ENCODE measurements around the gene PTPRM. TPM values are rescaled to one million over a fixed set of nuclear protein-coding genes. Genes with fewer than 3 reads are reported as not detected.

The PTPRM gene
- polyA plus RNA-seq, 2 of the 4 experiments (the other 2 are of a cell fraction) = 44.5 to 199 TPM

DNA sequence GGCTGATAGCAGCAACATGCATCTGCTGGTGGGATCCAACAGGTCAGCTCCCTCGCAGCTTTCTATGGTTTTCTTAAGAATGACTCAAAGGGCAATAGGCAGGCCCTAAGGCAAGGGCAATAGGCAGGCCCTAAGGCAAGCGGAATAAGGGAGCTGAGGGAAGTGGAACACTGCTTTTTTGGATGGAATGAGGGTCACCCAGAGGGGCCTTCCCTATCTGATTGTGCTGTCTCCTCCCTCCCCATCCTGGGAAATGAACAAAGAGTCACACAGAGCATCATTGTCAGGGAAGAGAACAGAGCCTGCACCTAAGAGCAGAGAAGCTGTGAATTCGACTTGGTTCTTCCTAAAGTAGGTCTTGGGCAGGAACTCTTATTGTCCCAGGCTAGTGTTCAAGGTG, 43.3 kb upstream of the PTPRM start:
- CTCF ChIA-PET = interaction anchor here (1.0 kb wide), 1 partner anchor 10 kb away, joined by 3 read pairs; no protein-coding TSS in a partner anchor
- DNase-seq (ENCODE audit: low read depth in 1 of 2, low spot score in 1 of 2) = no peak
- Histone ChIP-seq H3K27ac (no peak overlapping the region), H3K4me1 (no peaks in the 10 kb centered on the region), H3K9me3 (no peaks in the 10 kb centered on the region), H3K4me2 (no peak overlapping the region), H3K4me3 (no peak overlapping the region)
- ATAC-seq = no peak
- WGBS (ENCODE audit: missing lambda C conversion rate) = 81% methylated on average over 3 of the region's 3 CpGs
- no peak for FAIRE-seq
- POLR2A ChIA-PET = no interaction called here
- TF ChIP-seq CBX8 (IDR thresholded peaks at IDR 0.05) (no peak), NFE2L2 (conservative IDR thresholded peaks at IDR 0.05; ENCODE audit: low read length) (no peak), NPAS2 (CRISPR knock-in tag; IDR thresholded peaks at IDR 0.05; ENCODE audit: borderline replicate concordance) (no peak), JUNB (IDR thresholded peaks at IDR 0.05) (no peak), CEBPB (IDR thresholded peaks at IDR 0.05) (no peak), EHF (CRISPR knock-in tag; IDR thresholded peaks at IDR 0.05) (no peak), FOXS1 (CRISPR knock-in tag; IDR thresholded peaks at IDR 0.05) (no peak), TFCP2L1 (CRISPR knock-in tag; IDR thresholded peaks at IDR 0.05) (no peak)
- TF ChIP-seq, protein P1, sequence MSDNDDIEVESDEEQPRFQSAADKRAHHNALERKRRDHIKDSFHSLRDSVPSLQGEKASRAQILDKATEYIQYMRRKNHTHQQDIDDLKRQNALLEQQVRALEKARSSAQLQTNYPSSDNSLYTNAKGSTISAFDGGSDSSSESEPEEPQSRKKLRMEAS (IDR thresholded peaks at IDR 0.05) = no peak
- TF ChIP-seq, protein P2, sequence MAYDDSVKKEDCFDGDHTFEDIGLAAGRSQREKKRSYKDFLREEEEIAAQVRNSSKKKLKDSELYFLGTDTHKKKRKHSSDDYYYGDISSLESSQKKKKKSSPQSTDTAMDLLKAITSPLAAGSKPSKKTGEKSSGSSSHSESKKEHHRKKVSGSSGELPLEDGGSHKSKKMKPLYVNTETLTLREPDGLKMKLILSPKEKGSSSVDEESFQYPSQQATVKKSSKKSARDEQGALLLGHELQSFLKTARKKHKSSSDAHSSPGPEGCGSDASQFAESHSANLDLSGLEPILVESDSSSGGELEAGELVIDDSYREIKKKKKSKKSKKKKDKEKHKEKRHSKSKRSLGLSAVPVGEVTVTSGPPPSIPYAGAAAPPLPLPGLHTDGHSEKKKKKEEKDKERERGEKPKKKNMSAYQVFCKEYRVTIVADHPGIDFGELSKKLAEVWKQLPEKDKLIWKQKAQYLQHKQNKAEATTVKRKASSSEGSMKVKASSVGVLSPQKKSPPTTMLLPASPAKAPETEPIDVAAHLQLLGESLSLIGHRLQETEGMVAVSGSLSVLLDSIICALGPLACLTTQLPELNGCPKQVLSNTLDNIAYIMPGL (CRISPR knock-in tag; IDR thresholded peaks at IDR 0.05; ENCODE audit: borderline replicate concordance) = no peak

DNA sequence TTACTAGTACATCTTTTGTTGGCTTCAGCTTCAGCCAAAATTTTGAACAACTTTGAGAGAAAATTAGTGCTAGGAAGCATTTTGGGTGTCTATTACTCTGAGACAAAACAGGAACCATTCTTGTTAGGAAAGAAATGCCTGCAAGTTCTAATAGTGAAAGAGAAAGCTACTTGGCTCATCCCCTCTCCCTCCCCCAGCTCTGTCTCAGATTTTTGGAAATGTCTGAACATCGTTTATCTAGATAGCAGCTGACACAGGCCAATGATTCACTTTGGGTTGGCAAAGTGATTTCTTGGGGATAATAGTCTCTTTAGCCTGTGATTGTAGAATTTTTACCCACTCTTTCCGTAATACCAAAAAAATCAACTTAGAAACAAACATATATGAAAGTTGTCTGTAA, 42.3 kb upstream of the PTPRM start:
- POLR2A ChIA-PET = no interaction called here
- H3K27ac ChIP-seq = no peak overlapping the region
- CTCF ChIA-PET = no interaction called here
- no peaks in the 10 kb centered on the region for H3K4me1 ChIP-seq
- no peak overlapping the region for H3K4me3 ChIP-seq
- H3K4me2 ChIP-seq = no peak overlapping the region
- WGBS (ENCODE audit: missing lambda C conversion rate) = 59% methylated on average over 2 of the region's 2 CpGs
- H3K9me3 ChIP-seq = no peaks in the 10 kb centered on the region
- no peak for DNase-seq (ENCODE audit: low read depth in 1 of 2, low spot score in 1 of 2)
- TF ChIP-seq CEBPB (IDR thresholded peaks at IDR 0.05) = no peak
- TF ChIP-seq TFCP2L1 (CRISPR knock-in tag; IDR thresholded peaks at IDR 0.05) = no peak
- no peak for TF ChIP-seq RAD21 (conservative IDR thresholded peaks at IDR 0.05 in 1 of 2, IDR thresholded peaks at IDR 0.05 in 1 of 2)
- no peak for TF ChIP-seq ZFP36 (IDR thresholded peaks at IDR 0.05; ENCODE audit: borderline replicate concordance, partially characterized antibody)
- TF ChIP-seq CHD4 (IDR thresholded peaks at IDR 0.05; ENCODE audit: borderline replicate concordance) = no peak
- TF ChIP-seq MAZ (IDR thresholded peaks at IDR 0.05; ENCODE audit: borderline replicate concordance, low read depth, low read length) = no peak
- TF ChIP-seq ZNF302 (CRISPR knock-in tag; IDR thresholded peaks at IDR 0.05) = no peak
- TF ChIP-seq, protein P2 (CRISPR knock-in tag; IDR thresholded peaks at IDR 0.05; ENCODE audit: borderline replicate concordance) = no peak
- no peak for TF ChIP-seq JUNB (IDR thresholded peaks at IDR 0.05)
- no peak for TF ChIP-seq POLR2A (IDR thresholded peaks at IDR 0.05; ENCODE audit: low read length)
- TF ChIP-seq, protein P3, sequence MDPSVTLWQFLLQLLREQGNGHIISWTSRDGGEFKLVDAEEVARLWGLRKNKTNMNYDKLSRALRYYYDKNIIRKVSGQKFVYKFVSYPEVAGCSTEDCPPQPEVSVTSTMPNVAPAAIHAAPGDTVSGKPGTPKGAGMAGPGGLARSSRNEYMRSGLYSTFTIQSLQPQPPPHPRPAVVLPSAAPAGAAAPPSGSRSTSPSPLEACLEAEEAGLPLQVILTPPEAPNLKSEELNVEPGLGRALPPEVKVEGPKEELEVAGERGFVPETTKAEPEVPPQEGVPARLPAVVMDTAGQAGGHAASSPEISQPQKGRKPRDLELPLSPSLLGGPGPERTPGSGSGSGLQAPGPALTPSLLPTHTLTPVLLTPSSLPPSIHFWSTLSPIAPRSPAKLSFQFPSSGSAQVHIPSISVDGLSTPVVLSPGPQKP (IDR thresholded peaks at IDR 0.05; ENCODE audit: low read depth, low read length) = no peak
- TF ChIP-seq RNF2 (IDR thresholded peaks at IDR 0.05; ENCODE audit: borderline replicate concordance, low read depth) = no peak
- TF ChIP-seq GATA3 (IDR thresholded peaks at IDR 0.05; ENCODE audit: borderline replicate concordance) = no peak
- no peak for TF ChIP-seq KDM5A (IDR thresholded peaks at IDR 0.05)
- TF ChIP-seq HOXB5 (CRISPR knock-in tag; IDR thresholded peaks at IDR 0.05) = no peak
- no peak for TF ChIP-seq EP300 (IDR thresholded peaks at IDR 0.05)
- TF ChIP-seq, protein P4, sequence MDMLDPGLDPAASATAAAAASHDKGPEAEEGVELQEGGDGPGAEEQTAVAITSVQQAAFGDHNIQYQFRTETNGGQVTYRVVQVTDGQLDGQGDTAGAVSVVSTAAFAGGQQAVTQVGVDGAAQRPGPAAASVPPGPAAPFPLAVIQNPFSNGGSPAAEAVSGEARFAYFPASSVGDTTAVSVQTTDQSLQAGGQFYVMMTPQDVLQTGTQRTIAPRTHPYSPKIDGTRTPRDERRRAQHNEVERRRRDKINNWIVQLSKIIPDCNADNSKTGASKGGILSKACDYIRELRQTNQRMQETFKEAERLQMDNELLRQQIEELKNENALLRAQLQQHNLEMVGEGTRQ (IDR thresholded peaks at IDR 0.05) = no peak
- no peak for TF ChIP-seq SREBF2 (IDR thresholded peaks at IDR 0.05)
- ATAC-seq = no peak
- no peak for FAIRE-seq
